Omental fat pad (tissue), 4 donors: ENCODE results near the gene FAM3D. TPM values are rescaled to one million over a fixed set of nuclear protein-coding genes. Genes with fewer than 3 reads are reported as not detected.
"Not testable (repeated sequence)": the region's sequence is repeated elsewhere in the genome, so short reads cannot be mapped to it uniquely, and the experiment has no call there.

Experiments used
- ATAC-seq: fragments of 150-250 bp; one replicate; pipeline ENCODE4 v1.9.1; 2016; ENCODE audit warnings: mild to moderate bottlenecking, moderate library complexity; ENCODE audit not compliant: low FRiP score
- DNase-seq: peaks from one replicate; pipeline ENCODE4 v3.0.0-alpha.2; 2019; ENCODE audit warnings: low spot score
- total RNA-seq, 4 donors: library from RNA; depleted of rRNA; stranded (reverse); fragments of >200 nt; gene quantifications; one replicate each; pipeline ENCODE4 v1.1.0, GENCODE V29; 2016
- TF ChIP-seq, protein P1 (sequence below), 3 donors: fragments of 450-650 bp; IDR thresholded peaks; one replicate each; pipeline ENCODE4 v1.5.1; 2016 to 2017; ENCODE audit warnings: antibody characterized with exemption in 3 of 3, mild to moderate bottlenecking in 3 of 3, moderate library complexity in 2 of 3

FAM3D gene
- total RNA-seq, 4 donors from 2014 or later = 2.2 TPM; not detected in 3

DNA sequence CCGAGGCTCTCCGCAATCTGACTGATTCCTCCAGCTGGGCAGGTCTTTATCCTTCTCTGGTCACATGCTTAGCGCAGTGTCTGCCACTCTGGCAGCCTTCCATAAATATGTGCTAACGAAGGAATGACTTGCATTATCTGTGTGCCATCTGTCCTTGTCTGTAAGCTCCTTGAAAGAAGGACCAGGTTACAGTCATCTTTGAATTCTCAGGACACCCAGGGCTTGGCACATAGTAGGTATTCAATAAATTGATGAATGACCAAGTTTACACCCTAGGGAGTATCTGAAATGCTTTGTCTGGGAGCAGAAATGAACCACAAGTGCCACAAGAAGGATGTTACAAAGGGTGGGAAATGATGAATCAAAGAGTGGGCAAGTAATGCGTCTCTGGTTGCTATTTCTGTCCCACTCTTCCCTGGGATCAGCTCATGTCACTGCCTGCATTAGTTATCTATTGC, 16.5 kb upstream of the FAM3D start:
- no peak for ATAC-seq
- DNase-seq = no peak
- TF ChIP-seq, protein P1, sequence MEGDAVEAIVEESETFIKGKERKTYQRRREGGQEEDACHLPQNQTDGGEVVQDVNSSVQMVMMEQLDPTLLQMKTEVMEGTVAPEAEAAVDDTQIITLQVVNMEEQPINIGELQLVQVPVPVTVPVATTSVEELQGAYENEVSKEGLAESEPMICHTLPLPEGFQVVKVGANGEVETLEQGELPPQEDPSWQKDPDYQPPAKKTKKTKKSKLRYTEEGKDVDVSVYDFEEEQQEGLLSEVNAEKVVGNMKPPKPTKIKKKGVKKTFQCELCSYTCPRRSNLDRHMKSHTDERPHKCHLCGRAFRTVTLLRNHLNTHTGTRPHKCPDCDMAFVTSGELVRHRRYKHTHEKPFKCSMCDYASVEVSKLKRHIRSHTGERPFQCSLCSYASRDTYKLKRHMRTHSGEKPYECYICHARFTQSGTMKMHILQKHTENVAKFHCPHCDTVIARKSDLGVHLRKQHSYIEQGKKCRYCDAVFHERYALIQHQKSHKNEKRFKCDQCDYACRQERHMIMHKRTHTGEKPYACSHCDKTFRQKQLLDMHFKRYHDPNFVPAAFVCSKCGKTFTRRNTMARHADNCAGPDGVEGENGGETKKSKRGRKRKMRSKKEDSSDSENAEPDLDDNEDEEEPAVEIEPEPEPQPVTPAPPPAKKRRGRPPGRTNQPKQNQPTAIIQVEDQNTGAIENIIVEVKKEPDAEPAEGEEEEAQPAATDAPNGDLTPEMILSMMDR (IDR thresholded peaks at IDR 0.05) = no peak

DNA sequence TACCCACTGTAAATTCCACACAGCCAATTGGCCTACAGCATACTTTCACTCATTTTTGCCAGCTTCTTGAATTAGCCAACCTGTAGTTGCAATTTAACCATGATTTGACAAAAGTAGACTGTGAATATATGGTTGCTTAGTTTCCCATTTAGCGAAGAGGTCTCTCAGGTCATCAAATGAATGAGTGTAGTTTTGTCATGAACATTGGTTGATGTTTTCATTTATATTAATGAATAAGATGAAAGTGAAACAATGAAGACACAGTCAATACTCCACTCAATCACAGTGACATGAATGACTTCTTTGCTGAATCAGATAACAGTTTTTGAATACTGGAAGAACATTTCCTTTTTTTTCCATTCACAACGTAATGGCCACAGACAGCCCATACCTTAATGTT, 15.3 kb upstream of the FAM3D start:
- ATAC-seq = no peak
- DNase-seq = no peak
- TF ChIP-seq, protein P1 (IDR thresholded peaks at IDR 0.05) = no peak

GRCh38 chr3:58680879-58681525, 14.4 kb upstream of the FAM3D start:
- TF ChIP-seq, protein P1 (IDR thresholded peaks at IDR 0.05) = no peak
- DNase-seq = no peak
- ATAC-seq = no peak

DNA sequence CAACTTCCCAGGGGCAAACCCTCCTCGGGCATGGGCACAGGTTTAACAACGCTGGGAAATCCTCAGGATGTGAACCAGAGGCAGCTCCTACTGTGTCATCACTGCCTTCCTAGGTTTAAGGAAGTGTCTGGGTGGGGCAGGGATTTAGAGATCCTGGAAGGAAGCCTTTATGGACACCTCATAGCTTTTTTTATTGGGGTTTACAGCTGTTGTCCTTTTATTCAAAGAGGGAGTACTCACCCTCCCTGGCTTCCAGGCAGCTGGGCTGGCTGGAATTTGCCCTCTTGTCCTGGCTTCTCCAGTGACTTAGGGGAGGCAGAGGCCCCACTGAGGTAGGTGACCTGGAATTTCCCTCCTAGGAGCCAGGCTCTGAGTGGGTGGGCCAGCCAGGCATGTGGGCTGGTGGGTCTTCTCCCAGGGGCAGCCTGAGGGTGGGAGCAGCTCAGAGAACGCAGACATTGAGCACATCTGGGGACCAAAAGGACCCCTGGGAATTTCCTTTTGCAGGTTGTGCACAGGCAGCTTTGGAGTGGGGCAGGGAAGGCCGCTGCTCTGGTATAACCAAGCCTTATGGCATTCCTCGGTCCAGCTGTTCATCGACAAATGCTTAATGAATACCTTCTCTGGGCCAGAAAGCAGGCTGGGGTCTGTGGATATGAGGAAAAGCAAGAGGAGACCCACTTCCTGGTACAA, 13.5 kb upstream of the FAM3D start:
- ATAC-seq = no peak
- TF ChIP-seq, protein P1 (IDR thresholded peaks at IDR 0.05) = no peak

GRCh38 chr3:58679446-58679845, 12.9 kb upstream of the FAM3D start:
- DNase-seq = no peak
- TF ChIP-seq, protein P1 (IDR thresholded peaks at IDR 0.05) = no peak
- ATAC-seq = no peak

More for the DNA sequence above, 13.5 kb upstream of the FAM3D start:
- no peak for DNase-seq

- not testable (repeated sequence) for DNase-seq, ATAC-seq
These were observed 11.8 kb upstream of the FAM3D start for GRCh38 chr3:58678177-58678970.

GRCh38 chr3:58672880-58673279, 6.3 kb upstream of the FAM3D start:
- no peak for ATAC-seq
- no peak for DNase-seq
- TF ChIP-seq, protein P1 (IDR thresholded peaks at IDR 0.05) = no peak
